Measurements from ENCODE around the gene ZNF644.

ZNF644 gene

GRCh38 chr1:91006113-91006908, 15.5 kb downstream of the ZNF644 start:
- H4K8ac ChIP-seq (ENCODE audit: low read depth, low read length) = no peak overlapping the region
- no peak overlapping the region for H3K56ac ChIP-seq (ENCODE audit: low read length)
- no peak overlapping the region for H3K18ac ChIP-seq (ENCODE audit: low read length)
- no peak overlapping the region for H3K4ac ChIP-seq (ENCODE audit: low read depth, low read length)
- H2BK120ac ChIP-seq (ENCODE audit: low read depth, low read length) = no peak overlapping the region
- H3K4me2 ChIP-seq (ENCODE audit: low read length) = no peak overlapping the region
- H3K23ac ChIP-seq (ENCODE audit: low read length) = no peak overlapping the region
- WGBS (ENCODE audit: extremely low coverage, insufficient coverage, low lambda C conversion rate) = no CpG with 5 or more reads among the region's 2 CpGs
- no peak overlapping the region for H3K27ac ChIP-seq (ENCODE audit: low read depth, low read length)
- peaks cover 5% of the 10 kb centered on the region for H3K4me1 ChIP-seq (ENCODE audit: control insufficient read depth, low read depth, low read length)
- peaks cover 7% of the 10 kb centered on the region for H3K79me1 ChIP-seq (ENCODE audit: low read length)
- no peak overlapping the region for H2BK15ac ChIP-seq (replicated peaks; ENCODE audit: low read depth)
- no peak overlapping the region for H2AK5ac ChIP-seq (ENCODE audit: low read length)
- H3K36me3 ChIP-seq (ENCODE audit: control insufficient read depth, insufficient read depth, low read length) = no peaks in the 10 kb centered on the region
- H3K79me2 ChIP-seq (ENCODE audit: control insufficient read depth, insufficient read depth, low read length) = peaks cover 40% of the 10 kb centered on the region
- H4K5ac ChIP-seq (ENCODE audit: low read length) = no peak overlapping the region
- H3K9ac ChIP-seq (ENCODE audit: low read length) = no peak overlapping the region
- H3K4me3 ChIP-seq (ENCODE audit: low read length) = no peak overlapping the region
- no peak overlapping the region for H2BK5ac ChIP-seq (ENCODE audit: low read length)
- no peaks in the 10 kb centered on the region for H3K27me3 ChIP-seq (ENCODE audit: insufficient read depth, low read length, poor library complexity)
- no peak for DNase-seq

- no CpG with 5 or more reads among the region's 1 CpG for WGBS (ENCODE audit: extremely low coverage, insufficient coverage, low lambda C conversion rate)
- H3K23ac ChIP-seq (ENCODE audit: low read length) = no peak overlapping the region
- no peak overlapping the region for H3K18ac ChIP-seq (ENCODE audit: low read length)
- no peak overlapping the region for H3K4me3 ChIP-seq (ENCODE audit: low read length)
- H3K9ac ChIP-seq (ENCODE audit: low read length) = no peak overlapping the region
- H3K27ac ChIP-seq (ENCODE audit: low read depth, low read length) = no peak overlapping the region
- H3K79me1 ChIP-seq (ENCODE audit: low read length) = peaks cover 7% of the 10 kb centered on the region
- no peak overlapping the region for H3K4ac ChIP-seq (ENCODE audit: low read depth, low read length)
- no peak overlapping the region for H2BK120ac ChIP-seq (ENCODE audit: low read depth, low read length)
- no peaks in the 10 kb centered on the region for H3K27me3 ChIP-seq (ENCODE audit: insufficient read depth, low read length, poor library complexity)
- H2BK5ac ChIP-seq (ENCODE audit: low read length) = no peak overlapping the region
- no peak overlapping the region for H2AK5ac ChIP-seq (ENCODE audit: low read length)
- no peak for DNase-seq
- no peak overlapping the region for H3K4me2 ChIP-seq (ENCODE audit: low read length)
- no peak overlapping the region for H3K56ac ChIP-seq (ENCODE audit: low read length)
- no peaks in the 10 kb centered on the region for H3K36me3 ChIP-seq (ENCODE audit: control insufficient read depth, insufficient read depth, low read length)
- H2BK15ac ChIP-seq (replicated peaks; ENCODE audit: low read depth) = no peak overlapping the region
- no peak overlapping the region for H4K8ac ChIP-seq (ENCODE audit: low read depth, low read length)
- H4K5ac ChIP-seq (ENCODE audit: low read length) = no peak overlapping the region
- peaks cover 38% of the 10 kb centered on the region for H3K79me2 ChIP-seq (ENCODE audit: control insufficient read depth, insufficient read depth, low read length)
- H3K4me1 ChIP-seq (ENCODE audit: control insufficient read depth, low read depth, low read length) = peaks cover 5% of the 10 kb centered on the region
These were observed 16.6 kb downstream of the ZNF644 start for GRCh38 chr1:91005285-91005684.

GRCh38 chr1:91004145-91004544, 17.7 kb downstream of the ZNF644 start:
- Histone ChIP-seq H3K4ac (ENCODE audit: low read depth, low read length) (no peak overlapping the region), H2AK5ac (ENCODE audit: low read length) (no peak overlapping the region), H3K56ac (ENCODE audit: low read length) (no peak overlapping the region), H3K18ac (ENCODE audit: low read length) (no peak overlapping the region), H3K4me2 (ENCODE audit: low read length) (no peak overlapping the region), H3K79me1 (ENCODE audit: low read length) (peaks cover 7% of the 10 kb centered on the region), H4K5ac (ENCODE audit: low read length) (no peak overlapping the region), H4K8ac (ENCODE audit: low read depth, low read length) (no peak overlapping the region), H2BK15ac (replicated peaks; ENCODE audit: low read depth) (no peak overlapping the region), H3K79me2 (ENCODE audit: control insufficient read depth, insufficient read depth, low read length) (peaks cover 34% of the 10 kb centered on the region), H3K27me3 (ENCODE audit: insufficient read depth, low read length, poor library complexity) (no peaks in the 10 kb centered on the region), H3K4me1 (ENCODE audit: control insufficient read depth, low read depth, low read length) (peaks cover 5% of the 10 kb centered on the region), H3K9ac (ENCODE audit: low read length) (no peak overlapping the region), H2BK5ac (ENCODE audit: low read length) (no peak overlapping the region), H3K23ac (ENCODE audit: low read length) (no peak overlapping the region), H3K36me3 (ENCODE audit: control insufficient read depth, insufficient read depth, low read length) (no peaks in the 10 kb centered on the region), H3K4me3 (ENCODE audit: low read length) (no peak overlapping the region), H2BK120ac (ENCODE audit: low read depth, low read length) (no peak overlapping the region), H3K27ac (ENCODE audit: low read depth, low read length) (no peak overlapping the region)
- WGBS (ENCODE audit: extremely low coverage, insufficient coverage, low lambda C conversion rate) = no CpG with 5 or more reads among the region's 2 CpGs
- DNase-seq = no peak

GRCh38 chr1:90996742-90997413, 25.0 kb downstream of the ZNF644 start:
- H2AK5ac ChIP-seq (ENCODE audit: low read length) = no peak overlapping the region

GRCh38 chr1:90995311-90995894, 26.4 kb downstream of the ZNF644 start:
- Histone ChIP-seq H3K23ac (ENCODE audit: low read length) (no peak overlapping the region), H2BK120ac (ENCODE audit: low read depth, low read length) (no peak overlapping the region), H3K4me3 (ENCODE audit: low read length) (no peak overlapping the region), H3K56ac (ENCODE audit: low read length) (no peak overlapping the region), H3K9ac (ENCODE audit: low read length) (no peak overlapping the region), H4K5ac (ENCODE audit: low read length) (no peak overlapping the region), H3K27ac (ENCODE audit: low read depth, low read length) (no peak overlapping the region), H2BK5ac (ENCODE audit: low read length) (no peak overlapping the region), H2BK15ac (replicated peaks; ENCODE audit: low read depth) (no peak overlapping the region), H3K18ac (ENCODE audit: low read length) (no peak overlapping the region), H3K36me3 (ENCODE audit: control insufficient read depth, insufficient read depth, low read length) (no peaks in the 10 kb centered on the region), H2AK5ac (ENCODE audit: low read length) (no peak overlapping the region), H3K4me2 (ENCODE audit: low read length) (no peak overlapping the region), H3K79me2 (ENCODE audit: control insufficient read depth, insufficient read depth, low read length) (peaks cover 65% of the 10 kb centered on the region), H4K8ac (ENCODE audit: low read depth, low read length) (no peak overlapping the region), H3K27me3 (ENCODE audit: insufficient read depth, low read length, poor library complexity) (no peaks in the 10 kb centered on the region), H3K4me1 (ENCODE audit: control insufficient read depth, low read depth, low read length) (no peaks in the 10 kb centered on the region), H3K79me1 (ENCODE audit: low read length) (peaks cover 9% of the 10 kb centered on the region), H3K4ac (ENCODE audit: low read depth, low read length) (no peak overlapping the region)
- no peak for DNase-seq

More at GRCh38 chr1:90996742-90997413, 25.0 kb downstream of the ZNF644 start:
- Histone ChIP-seq H3K36me3 (ENCODE audit: control insufficient read depth, insufficient read depth, low read length) (no peaks in the 10 kb centered on the region), H3K56ac (ENCODE audit: low read length) (no peak overlapping the region), H3K18ac (ENCODE audit: low read length) (no peak overlapping the region), H2BK120ac (ENCODE audit: low read depth, low read length) (no peak overlapping the region), H3K4me2 (ENCODE audit: low read length) (no peak overlapping the region), H3K79me2 (ENCODE audit: control insufficient read depth, insufficient read depth, low read length) (peaks cover 52% of the 10 kb centered on the region), H3K23ac (ENCODE audit: low read length) (no peak overlapping the region), H3K27ac (ENCODE audit: low read depth, low read length) (no peak overlapping the region), H3K4me1 (ENCODE audit: control insufficient read depth, low read depth, low read length) (no peaks in the 10 kb centered on the region), H4K5ac (ENCODE audit: low read length) (no peak overlapping the region), H3K27me3 (ENCODE audit: insufficient read depth, low read length, poor library complexity) (no peaks in the 10 kb centered on the region), H4K8ac (ENCODE audit: low read depth, low read length) (no peak overlapping the region), H2BK15ac (replicated peaks; ENCODE audit: low read depth) (no peak overlapping the region), H3K4ac (ENCODE audit: low read depth, low read length) (no peak overlapping the region), H2BK5ac (ENCODE audit: low read length) (no peak overlapping the region), H3K9ac (ENCODE audit: low read length) (no peak overlapping the region), H3K79me1 (ENCODE audit: low read length) (peaks cover 7% of the 10 kb centered on the region), H3K4me3 (ENCODE audit: low read length) (no peak overlapping the region)
- no peak for DNase-seq
- no CpG with 5 or more reads among the region's 2 CpGs for WGBS (ENCODE audit: extremely low coverage, insufficient coverage, low lambda C conversion rate)

Data from mesendoderm (in vitro differentiated cells).